GM10248 (cell line): Measurements from ENCODE around the gene PRDX6.
"Not testable (repeated sequence)": the region's sequence is repeated elsewhere in the genome, so short reads cannot be mapped to it uniquely, and the experiment has no call there.

Source experiments
- CTCF ChIA-PET: fragments of 300-600 bp; sonication (Branson Sonifier 250); formaldehyde crosslinking; extraction: SDS; loops from one replicate; lab custom pipeline; 2021; ENCODE audit warnings: antibody characterized with exemption; lab: Yijun Ruan, JAX
- POLR2A ChIA-PET: fragments of 350-650 bp; sonication (Branson Sonifier 250); formaldehyde crosslinking; extraction: SDS; loops from one replicate; lab custom pipeline; 2020; ENCODE audit warnings: antibody characterized with exemption; lab: Yijun Ruan, JAX
- DNase-seq: peaks from one replicate; pipeline ENCODE4 v3.0.0; 2012; ENCODE audit errors: extremely low spot score
- CTCF ChIP-seq: IDR thresholded peaks from 2 replicates; pipeline ENCODE4 v1.5.1; 2012; ENCODE audit warnings: mild to moderate bottlenecking, low read depth; ENCODE audit errors: extremely low read depth, missing control alignments, control extremely low read depth

Gene PRDX6

GRCh38 chr1:173506437-173506836 lies 29.3 kb downstream of the PRDX6 start:
- POLR2A ChIA-PET, result no interaction called here
- no peak for TF ChIP-seq CTCF
- CTCF ChIA-PET, result interaction anchor here (0.7 kb wide), 1 partner anchor 11 kb away, joined by 3 read pairs; no protein-coding TSS in a partner anchor
- no peak for DNase-seq

DNA sequence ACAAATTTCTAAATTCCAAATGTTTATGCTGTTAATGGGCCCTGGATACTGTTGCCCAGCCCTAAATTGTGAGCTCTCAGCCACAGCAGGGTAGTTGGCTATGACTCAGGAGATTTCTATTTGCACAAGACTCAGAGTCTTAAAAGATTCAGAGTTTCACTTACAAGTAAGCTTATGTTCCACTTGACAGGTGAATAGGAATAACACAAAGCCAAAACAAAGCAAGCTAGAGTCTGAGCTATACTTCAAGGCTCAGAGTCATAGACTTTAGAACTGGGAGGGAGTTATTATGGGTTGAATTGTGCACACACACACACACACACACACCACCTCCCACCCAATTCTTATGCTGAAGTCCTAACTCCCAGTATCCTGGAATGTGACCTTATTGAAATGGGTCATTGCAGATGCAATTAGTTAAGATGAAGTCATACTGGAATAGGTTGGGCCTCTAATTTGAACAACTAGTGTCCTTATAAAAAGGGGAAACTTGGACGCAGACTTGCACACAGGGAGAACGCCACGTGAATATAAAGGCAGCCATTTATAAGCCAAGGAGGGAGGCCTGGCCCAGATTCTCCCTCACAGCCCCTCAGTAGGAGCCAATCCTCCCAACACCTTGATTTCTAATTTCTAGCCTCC lies 30.2 kb downstream of the PRDX6 start:
- DNase-seq, result no peak
- POLR2A ChIA-PET, result no interaction called here
- CTCF ChIA-PET, result interaction anchor here (0.7 to 1.1 kb wide), 2 partner anchors 76 to 729 kb away, joined by 3 read pairs; no protein-coding TSS in a partner anchor
- TF ChIP-seq CTCF, result no peak

DNA sequence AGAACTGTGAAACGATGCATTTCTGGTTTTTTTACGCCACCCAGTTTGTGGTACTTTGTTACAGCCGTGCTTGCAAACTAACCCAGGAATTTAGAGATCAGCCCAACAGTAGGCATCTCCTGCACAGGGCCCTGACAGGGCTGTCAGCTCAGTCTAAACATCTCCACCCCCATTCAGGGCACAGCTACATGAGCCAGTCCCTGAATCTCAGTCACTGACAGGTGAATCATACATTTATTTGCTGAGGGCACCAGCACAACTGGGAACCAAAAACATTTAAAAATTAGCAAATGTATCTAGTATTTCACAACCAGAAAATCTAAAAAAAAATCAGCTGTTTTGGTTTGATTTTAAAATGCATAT lies 30.7 kb downstream of the PRDX6 start:
- POLR2A ChIA-PET, result no interaction called here
- no peak for TF ChIP-seq CTCF
- CTCF ChIA-PET, result interaction anchor here (1.1 kb wide), 1 partner anchor 729 kb away, joined by 3 read pairs; no protein-coding TSS in a partner anchor
- no peak for DNase-seq

DNA sequence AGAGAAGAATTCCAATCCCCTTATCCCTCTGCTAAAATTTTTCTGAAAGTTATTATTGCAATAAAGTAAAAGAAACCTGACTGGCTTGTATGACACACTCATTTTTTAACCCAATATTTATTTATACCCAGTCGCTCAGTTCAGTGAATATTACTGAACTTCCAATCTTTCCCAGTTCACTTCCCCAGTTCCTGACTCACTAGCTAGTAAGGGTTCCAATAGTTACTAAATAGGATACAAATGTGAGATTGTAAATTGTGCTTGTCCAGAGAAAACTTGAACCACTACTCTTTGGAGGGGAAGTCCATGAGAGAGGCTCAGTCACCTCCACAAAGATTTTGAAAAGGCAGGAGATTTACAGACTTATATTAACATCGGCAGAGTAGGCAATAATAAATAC lies 31.4 kb downstream of the PRDX6 start:
- DNase-seq, result no peak
- CTCF ChIA-PET, result interaction anchor here (1.4 kb wide), 1 partner anchor 10 kb away, joined by 4 read pairs; no protein-coding TSS in a partner anchor
- POLR2A ChIA-PET, result no interaction called here
- TF ChIP-seq CTCF, result no peak

DNA sequence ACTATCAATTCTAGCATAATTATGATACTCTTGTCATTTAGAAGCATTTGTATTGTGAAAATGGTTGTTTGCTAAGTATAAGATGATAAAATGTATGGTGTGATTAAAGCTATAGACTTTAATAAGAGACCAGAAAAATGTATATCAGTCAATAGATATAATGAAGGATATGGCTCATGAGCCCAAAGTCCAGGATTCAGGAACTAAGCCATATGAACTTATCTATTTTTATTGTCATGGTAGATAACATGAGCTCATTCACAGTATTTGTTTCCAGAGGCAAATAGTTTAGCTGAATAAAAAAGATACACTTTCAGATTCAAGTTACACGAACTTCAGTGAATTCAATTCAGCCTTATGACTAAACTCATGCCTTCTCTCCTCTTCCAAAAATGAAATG lies 32.7 kb downstream of the PRDX6 start:
- POLR2A ChIA-PET, result no interaction called here
- CTCF ChIA-PET, result interaction anchor here (0.7 to 1.4 kb wide), 2 partner anchors 8 to 765 kb away, joined by 3 to 4 read pairs; no protein-coding TSS in a partner anchor
- DNase-seq, result no peak
- TF ChIP-seq CTCF, result no peak

DNA sequence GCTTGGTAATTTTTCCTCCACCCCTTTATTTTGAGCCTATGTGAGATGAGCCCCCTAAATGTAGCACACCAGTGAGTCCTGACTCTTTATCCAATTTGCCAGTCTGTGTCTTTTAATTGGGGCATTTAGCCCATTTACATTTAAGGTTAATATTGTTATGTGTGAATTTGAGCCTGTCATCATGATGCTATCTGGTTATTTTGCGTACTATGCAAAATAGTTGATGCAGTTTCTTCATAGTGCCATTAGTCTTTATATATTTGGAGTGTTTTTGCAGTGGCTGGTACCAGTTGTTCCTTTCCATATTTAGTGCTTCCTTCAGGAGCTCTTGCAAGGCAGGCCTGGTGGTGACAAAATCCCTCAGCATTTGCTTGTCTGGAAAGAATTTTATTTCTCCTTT lies 37.4 kb downstream of the PRDX6 start:
- POLR2A ChIA-PET, DNase-seq: not testable (repeated sequence)
- CTCF ChIA-PET, result interaction anchor here (0.7 to 1.4 kb wide), 3 partner anchors 15 to 795 kb away, joined by 3 read pairs; no protein-coding TSS in a partner anchor

GRCh38 chr1:173520799-173521198 lies 43.7 kb downstream of the PRDX6 start:
- DNase-seq, result no peak
- ChIA-PET CTCF (interaction anchor here (1.1 kb wide), 1 partner anchor 97 kb away, joined by 3 read pairs; no protein-coding TSS in a partner anchor), POLR2A (no interaction called here)
- TF ChIP-seq CTCF, result no peak
